Astrocyte of the spinal cord (primary cell): ENCODE data around the gene C2CD4D.

ENCODE experiments used
- DNase-seq: peaks from one replicate; pipeline ENCODE4 v3.0.0; 2011; ENCODE audit warnings: low read depth, low spot score
- H3K4me3 ChIP-seq: 2 replicates; pipeline ENCODE4 v1.5.1; 2011; ENCODE audit warnings: low read depth, mild to moderate bottlenecking, low read length, moderate library complexity
- in situ Hi-C: cut with HindIII; loops from 2 replicates; pipeline ENCODE4 v1.10.0; 2017; ENCODE audit warnings: low sequenced_read_pairs
- TF ChIP-seq, protein P1 (sequence below): IDR thresholded peaks from 2 replicates; pipeline ENCODE4 v1.5.1; 2012; ENCODE audit warnings: low read depth, mild to moderate bottlenecking, low read length, inconsistent platforms

Gene C2CD4D

DNA sequence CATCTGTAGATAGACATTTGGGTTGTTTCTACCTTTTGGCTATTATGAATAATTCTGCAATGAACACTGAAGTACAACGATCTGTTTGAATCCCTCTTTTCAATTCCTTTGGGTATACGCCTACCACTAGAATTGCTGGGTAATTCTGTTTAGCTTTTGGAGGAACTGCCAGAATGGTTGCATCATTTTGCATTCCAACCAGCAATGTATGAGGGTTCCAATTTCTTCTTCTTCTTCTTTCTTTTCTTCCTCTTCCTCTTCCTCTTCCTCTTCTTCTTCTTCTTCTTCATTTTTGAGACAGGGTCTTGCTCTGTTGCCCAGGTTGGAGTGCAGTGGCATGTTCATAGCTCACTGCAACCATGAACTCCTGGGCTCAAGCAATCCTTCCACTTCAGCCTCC is 27.7 kb upstream of the C2CD4D start:
- H3K4me3 ChIP-seq, result no peak overlapping the region
- DNase-seq, result no peak
- TF ChIP-seq, protein P1, sequence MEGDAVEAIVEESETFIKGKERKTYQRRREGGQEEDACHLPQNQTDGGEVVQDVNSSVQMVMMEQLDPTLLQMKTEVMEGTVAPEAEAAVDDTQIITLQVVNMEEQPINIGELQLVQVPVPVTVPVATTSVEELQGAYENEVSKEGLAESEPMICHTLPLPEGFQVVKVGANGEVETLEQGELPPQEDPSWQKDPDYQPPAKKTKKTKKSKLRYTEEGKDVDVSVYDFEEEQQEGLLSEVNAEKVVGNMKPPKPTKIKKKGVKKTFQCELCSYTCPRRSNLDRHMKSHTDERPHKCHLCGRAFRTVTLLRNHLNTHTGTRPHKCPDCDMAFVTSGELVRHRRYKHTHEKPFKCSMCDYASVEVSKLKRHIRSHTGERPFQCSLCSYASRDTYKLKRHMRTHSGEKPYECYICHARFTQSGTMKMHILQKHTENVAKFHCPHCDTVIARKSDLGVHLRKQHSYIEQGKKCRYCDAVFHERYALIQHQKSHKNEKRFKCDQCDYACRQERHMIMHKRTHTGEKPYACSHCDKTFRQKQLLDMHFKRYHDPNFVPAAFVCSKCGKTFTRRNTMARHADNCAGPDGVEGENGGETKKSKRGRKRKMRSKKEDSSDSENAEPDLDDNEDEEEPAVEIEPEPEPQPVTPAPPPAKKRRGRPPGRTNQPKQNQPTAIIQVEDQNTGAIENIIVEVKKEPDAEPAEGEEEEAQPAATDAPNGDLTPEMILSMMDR, result no peak
- in situ Hi-C loops, result no loop called here

DNA sequence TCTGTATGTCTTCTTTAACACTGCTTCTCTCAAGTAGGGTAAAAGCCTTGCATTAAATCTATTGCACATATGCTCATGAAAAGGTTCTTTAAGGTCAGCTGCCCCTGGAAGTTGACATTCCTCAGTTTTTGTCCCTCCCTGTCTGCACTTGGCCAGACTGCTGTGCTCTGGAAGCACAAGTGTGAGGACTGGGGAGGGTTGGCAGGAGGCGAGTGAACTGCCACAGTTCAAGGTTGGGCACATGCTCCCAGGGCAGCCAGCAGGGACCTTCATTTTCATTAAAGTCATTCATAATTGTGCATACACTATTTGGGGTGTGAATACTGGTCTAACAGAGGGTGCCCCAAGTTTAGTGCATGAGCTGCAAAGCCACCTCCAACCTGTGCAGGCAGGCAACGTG is 24.8 kb upstream of the C2CD4D start:
- no peak overlapping the region for H3K4me3 ChIP-seq
- in situ Hi-C loops, result no loop called here
- DNase-seq, result no peak
- TF ChIP-seq, protein P1, result no peak

DNA sequence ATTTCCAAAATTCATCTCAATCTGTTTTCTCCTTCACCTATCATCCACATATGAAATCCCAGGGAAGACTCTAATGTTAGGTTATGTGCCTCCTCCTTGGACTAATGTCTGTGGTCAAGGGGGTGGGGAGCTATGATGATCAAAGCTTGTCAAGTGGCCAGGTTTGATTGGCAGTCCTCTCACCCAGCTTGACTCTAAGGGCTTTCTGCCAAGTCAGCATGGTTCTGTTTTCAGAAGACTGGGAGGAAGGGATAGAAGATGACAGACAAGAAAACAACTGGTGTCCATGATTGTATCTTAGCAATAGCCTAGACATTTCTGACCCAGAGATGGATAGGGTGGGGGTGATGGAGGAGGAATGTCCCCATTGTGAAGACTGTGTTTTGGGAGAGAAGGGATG is 23.0 kb upstream of the C2CD4D start:
- in situ Hi-C loops, result no loop called here
- DNase-seq, result no peak
- H3K4me3 ChIP-seq, result no peak overlapping the region
- TF ChIP-seq, protein P1, result no peak

DNA sequence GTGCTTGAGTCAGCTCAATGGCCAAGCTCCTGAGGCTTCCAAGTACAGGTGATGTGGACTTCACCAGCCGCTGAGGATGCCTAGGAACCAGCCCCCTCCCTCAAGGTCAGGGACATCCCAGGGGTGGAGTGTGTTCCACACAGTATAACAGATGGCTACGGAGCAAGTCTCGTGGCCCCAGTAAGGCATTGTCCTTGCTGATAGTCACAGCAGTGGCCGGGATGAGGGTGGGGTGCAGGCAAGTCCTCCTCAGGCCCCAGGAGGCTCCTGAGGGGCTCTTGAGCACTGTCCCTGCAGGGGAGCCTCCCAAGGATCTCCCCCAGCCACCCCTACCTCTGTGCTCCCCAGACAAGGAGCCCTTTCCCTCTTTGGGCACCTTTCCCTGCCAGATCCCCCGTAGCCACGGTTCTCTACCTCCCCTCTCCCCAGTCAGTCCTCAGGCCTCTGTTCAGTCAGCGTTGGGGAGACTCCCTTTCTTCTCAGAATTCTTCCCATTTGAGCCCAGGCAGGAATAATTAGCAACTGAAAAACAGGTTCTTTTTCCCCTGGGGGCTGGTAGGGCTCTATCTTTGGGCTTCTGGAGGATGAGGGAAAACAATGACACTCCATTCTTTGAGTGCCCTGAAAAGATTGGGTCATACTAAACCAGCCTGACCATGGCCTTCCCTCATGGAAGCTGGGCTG is 21.0 kb upstream of the C2CD4D start:
- TF ChIP-seq, protein P1, result no peak

DNA sequence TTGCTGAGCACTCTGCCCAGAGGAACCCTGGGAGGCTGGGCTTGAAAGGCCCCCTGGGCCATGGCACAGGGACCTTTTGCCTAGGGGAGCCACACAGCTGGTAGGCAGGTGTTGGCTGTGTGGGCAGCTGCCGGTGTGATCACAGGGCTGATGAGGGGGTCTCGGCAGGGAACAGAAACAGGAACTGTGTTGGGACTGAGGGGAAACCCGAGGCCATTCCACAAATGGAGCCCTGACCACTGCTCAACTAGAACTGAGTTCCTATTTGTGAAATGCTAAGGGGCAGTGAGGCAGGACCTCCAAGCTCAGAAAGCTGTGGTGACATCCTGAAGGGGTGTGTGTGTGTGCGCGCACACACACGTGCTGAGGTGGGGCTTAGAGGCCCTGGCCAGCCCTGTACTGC is 20.3 kb upstream of the C2CD4D start:
- H3K4me3 ChIP-seq, result no peak overlapping the region
- TF ChIP-seq, protein P1, result no peak
- in situ Hi-C loops, result no loop called here
- no peak for DNase-seq

More for the DNA sequence above, 21.0 kb upstream of the C2CD4D start:
- in situ Hi-C loops, result no loop called here
- no peak overlapping the region for H3K4me3 ChIP-seq
- DNase-seq, result no peak

DNA sequence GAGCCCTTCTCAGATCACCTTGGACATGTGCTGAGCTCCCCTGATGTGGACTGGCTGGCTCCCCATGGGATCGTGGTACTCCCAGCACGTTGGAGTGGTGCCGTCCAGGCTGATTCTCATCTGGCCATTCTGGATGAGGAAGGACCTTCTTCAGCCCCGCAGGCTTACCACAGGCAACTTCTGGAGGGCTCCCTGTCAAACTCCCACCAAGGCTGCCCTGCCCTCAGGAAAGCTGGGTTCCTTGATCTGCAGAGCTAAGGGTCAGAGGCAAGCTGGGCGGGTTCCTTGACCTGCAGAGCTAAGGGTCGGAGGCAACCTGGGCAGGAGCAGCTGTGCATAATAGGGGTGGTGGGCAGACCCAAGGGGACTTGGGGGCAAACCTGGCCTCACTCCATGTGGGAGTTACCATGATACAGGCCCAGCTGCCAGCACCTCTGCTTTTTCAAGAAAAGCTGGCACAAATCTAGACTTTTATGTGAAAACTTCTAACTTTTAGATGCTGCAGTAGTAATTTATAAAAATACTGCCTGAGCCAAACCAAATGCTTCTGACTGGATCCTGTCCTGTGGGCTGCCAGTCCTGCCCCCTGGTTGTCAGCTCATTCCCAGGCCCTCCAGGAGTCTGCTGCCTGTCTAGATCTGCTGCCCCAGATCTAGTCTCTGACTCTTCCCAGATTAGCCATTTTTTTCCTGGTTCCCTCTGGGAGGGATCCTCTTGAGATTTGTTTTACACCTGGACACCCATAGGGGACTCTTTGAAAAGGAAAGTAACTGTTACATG is 19.5 kb upstream of the C2CD4D start:
- DNase-seq, result no peak
- in situ Hi-C loops, result no loop called here
- TF ChIP-seq, protein P1, result no peak
- no peak overlapping the region for H3K4me3 ChIP-seq
